IPS DF 6.9 (cell line): Measurements from ENCODE around the gene APOO.

Experiments
- DNase-seq: peaks from one replicate; pipeline ENCODE4 v3.0.0-alpha.2; 2013; ENCODE audit warnings: low read depth, low spot score
- H3K27ac ChIP-seq: one replicate; pipeline ENCODE4 v1.5.1; 2013; ENCODE audit warnings: low read length, control low read depth
- H3K27me3 ChIP-seq: 2 replicates; pipeline ENCODE4 v1.6.1; 2013; ENCODE audit warnings: mild to moderate bottlenecking, low read length; ENCODE audit not compliant: control insufficient read depth, insufficient read depth
- H3K36me3 ChIP-seq: 2 replicates; pipeline ENCODE4 v1.6.1; 2013; ENCODE audit warnings: low read length; ENCODE audit not compliant: control insufficient read depth, insufficient read depth
- H3K4me1 ChIP-seq: 2 replicates; pipeline ENCODE4 v1.6.1; 2013; ENCODE audit warnings: low read length; ENCODE audit not compliant: control insufficient read depth, insufficient read depth
- H3K4me3 ChIP-seq: 2 replicates; pipeline ENCODE4 v1.5.1; 2013; ENCODE audit warnings: mild to moderate bottlenecking, low read length
- H3K9me3 ChIP-seq: 2 replicates; pipeline ENCODE4 v1.6.1; 2013; ENCODE audit warnings: low read length, inconsistent platforms; ENCODE audit not compliant: control insufficient read depth, insufficient read depth
- WGBS: extraction: QIAGEN DNeasy Blood & Tissue Kit; methylation state at CpG from one replicate; pipeline ENCODE4 v1.1.7; 2013; ENCODE audit warnings: mixed read lengths, missing lambda C conversion rate; ENCODE audit not compliant: insufficient read length, insufficient coverage; 5-methylcytosine and 5-hydroxymethylcytosine counted together

Gene APOO

GRCh38 chrX:23820235-23820782 is 87.4 kb downstream of the APOO start:
- H3K9me3 ChIP-seq = no peaks in the 10 kb centered on the region
- no peaks in the 10 kb centered on the region for H3K36me3 ChIP-seq
- no peaks in the 10 kb centered on the region for H3K27me3 ChIP-seq
- no CpG with 5 or more reads among the region's 6 CpGs for WGBS
- no peak for DNase-seq
- no peaks in the 10 kb centered on the region for H3K4me1 ChIP-seq
- no peak overlapping the region for H3K27ac ChIP-seq
- no peak overlapping the region for H3K4me3 ChIP-seq

- H3K4me1 ChIP-seq = no peaks in the 10 kb centered on the region
- no peaks in the 10 kb centered on the region for H3K9me3 ChIP-seq
- no peaks in the 10 kb centered on the region for H3K27me3 ChIP-seq
- no peak overlapping the region for H3K27ac ChIP-seq
- H3K4me3 ChIP-seq = no peak overlapping the region
- DNase-seq = no peak
- WGBS = no CpG with 5 or more reads among the region's 10 CpGs
- no peaks in the 10 kb centered on the region for H3K36me3 ChIP-seq
Measured at GRCh38 chrX:23819385-23820234, 88.1 kb downstream of the APOO start.

DNA sequence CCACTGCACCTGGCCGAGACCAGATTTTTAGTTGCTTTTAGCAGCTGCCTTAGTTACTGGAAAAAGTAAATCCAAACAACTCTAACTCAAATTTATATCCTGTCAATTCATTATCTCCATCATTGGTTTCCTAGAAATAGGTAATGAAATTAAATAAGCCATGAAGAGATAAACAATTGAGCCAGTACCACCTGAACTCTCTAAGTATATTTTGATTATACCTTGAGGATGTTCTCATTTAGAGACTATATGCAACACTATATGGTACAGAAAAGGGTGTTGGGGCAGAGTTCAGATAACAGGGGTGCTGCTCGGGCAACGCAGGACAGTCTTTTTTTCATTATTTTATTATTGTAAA is 89.8 kb downstream of the APOO start:
- no peak overlapping the region for H3K4me3 ChIP-seq
- H3K27ac ChIP-seq = no peak overlapping the region
- no peaks in the 10 kb centered on the region for H3K4me1 ChIP-seq
- H3K9me3 ChIP-seq = no peaks in the 10 kb centered on the region
- no peaks in the 10 kb centered on the region for H3K27me3 ChIP-seq
- H3K36me3 ChIP-seq = no peaks in the 10 kb centered on the region
- no CpG with 5 or more reads among the region's 3 CpGs for WGBS
- DNase-seq = no peak

DNA sequence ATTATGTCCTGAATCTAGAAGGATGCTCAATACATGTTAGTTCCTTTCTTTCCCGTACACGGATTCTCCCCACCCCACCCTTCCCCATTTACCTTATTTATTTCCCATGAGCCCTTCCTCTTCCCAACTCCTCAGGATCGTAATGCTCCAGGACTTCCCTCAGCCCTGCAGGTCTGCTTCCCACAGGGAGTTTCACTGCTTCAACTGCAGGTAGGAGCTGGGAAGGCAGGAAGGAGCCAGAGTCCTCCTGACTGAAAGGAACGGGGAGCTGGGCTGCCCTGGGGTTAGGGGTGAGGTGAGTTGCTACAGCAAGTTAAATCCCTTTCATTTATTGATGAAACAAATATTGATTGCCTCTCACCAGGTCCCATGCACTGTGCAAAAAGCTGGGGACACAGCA is 91.6 kb downstream of the APOO start:
- no peaks in the 10 kb centered on the region for H3K27me3 ChIP-seq
- H3K27ac ChIP-seq = no peak overlapping the region
- no peaks in the 10 kb centered on the region for H3K4me1 ChIP-seq
- no CpG with 5 or more reads among the region's 4 CpGs for WGBS
- H3K9me3 ChIP-seq = no peaks in the 10 kb centered on the region
- H3K36me3 ChIP-seq = no peaks in the 10 kb centered on the region
- no peak overlapping the region for H3K4me3 ChIP-seq
- no peak for DNase-seq

DNA sequence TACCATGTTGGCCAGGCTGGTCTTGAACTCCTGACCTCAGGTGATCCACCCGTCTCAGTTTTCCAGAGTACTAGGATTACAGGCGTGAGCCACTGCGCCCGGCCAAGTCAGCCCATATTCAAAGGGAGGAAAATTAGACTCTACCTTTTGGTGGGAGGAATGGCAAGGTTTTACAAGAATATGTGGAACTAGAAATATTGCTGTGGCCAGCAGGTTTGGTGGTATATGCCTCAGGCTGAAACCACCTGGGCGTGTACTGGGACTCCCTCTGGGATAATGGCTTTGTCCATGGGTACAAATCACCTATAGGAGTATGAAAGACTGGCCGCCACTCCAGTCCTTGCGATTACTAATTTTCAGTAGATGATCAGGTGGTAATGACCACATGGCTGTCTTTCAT is 92.4 kb downstream of the APOO start:
- H3K27me3 ChIP-seq = no peaks in the 10 kb centered on the region
- DNase-seq = no peak
- WGBS = no CpG with 5 or more reads among the region's 7 CpGs
- H3K27ac ChIP-seq = no peak overlapping the region
- no peaks in the 10 kb centered on the region for H3K9me3 ChIP-seq
- H3K36me3 ChIP-seq = no peaks in the 10 kb centered on the region
- no peaks in the 10 kb centered on the region for H3K4me1 ChIP-seq
- H3K4me3 ChIP-seq = no peak overlapping the region

GRCh38 chrX:23813808-23814207 is 93.9 kb downstream of the APOO start:
- WGBS = no CpG with 5 or more reads among the region's 1 CpG
- Histone ChIP-seq H3K36me3 (no peaks in the 10 kb centered on the region), H3K27ac (no peak overlapping the region), H3K27me3 (no peaks in the 10 kb centered on the region), H3K4me3 (no peak overlapping the region), H3K9me3 (no peaks in the 10 kb centered on the region), H3K4me1 (no peaks in the 10 kb centered on the region)
- no peak for DNase-seq

DNA sequence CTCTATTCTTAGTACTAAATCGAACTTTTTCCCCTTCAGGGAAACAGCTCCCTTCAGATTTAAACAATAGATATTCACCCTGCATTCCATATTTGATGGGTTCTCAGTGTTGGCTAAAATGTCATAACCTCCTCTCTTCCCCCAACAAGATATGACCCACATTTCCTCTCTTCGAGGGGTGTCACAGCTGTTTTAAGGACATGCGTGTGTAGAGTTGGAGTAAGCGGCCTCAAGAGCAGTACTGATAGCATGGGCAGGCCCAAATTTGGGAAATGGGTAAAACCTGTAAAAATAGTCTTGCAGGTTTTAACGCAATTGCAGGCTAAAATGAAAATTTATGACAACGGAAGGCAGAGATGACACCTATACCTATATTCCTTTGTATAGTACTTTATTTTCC is 96.1 kb downstream of the APOO start:
- Histone ChIP-seq H3K9me3 (no peaks in the 10 kb centered on the region), H3K4me1 (no peaks in the 10 kb centered on the region), H3K4me3 (no peak overlapping the region), H3K36me3 (no peaks in the 10 kb centered on the region), H3K27me3 (no peaks in the 10 kb centered on the region), H3K27ac (no peak overlapping the region)
- no CpG with 5 or more reads among the region's 6 CpGs for WGBS
- no peak for DNase-seq

- H3K36me3 ChIP-seq = no peaks in the 10 kb centered on the region
- no CpG with 5 or more reads among the region's 10 CpGs for WGBS
- no peak for DNase-seq
Measured at GRCh38 chrX:23811108-23811651, 96.6 kb downstream of the APOO start.

DNA sequence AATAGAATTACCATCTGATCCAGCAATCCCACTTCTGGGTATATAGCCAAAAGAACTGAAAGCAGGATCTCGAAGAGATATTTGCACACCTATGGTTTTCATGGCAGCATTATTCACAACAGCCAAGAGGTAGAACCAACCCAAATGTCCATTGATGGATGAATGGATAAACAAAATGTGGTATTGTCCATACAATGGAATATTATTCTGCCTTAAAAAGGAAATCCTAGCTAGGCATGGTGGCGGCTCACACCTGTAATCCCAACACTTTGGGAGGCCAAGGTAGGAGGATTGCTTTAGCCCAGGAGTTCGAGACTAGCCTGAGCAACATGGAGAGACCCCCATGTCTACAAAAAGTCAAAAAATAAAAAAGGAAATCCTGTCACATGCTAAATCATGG is 97.5 kb downstream of the APOO start:
- Histone ChIP-seq H3K36me3 (no peaks in the 10 kb centered on the region), H3K27ac (no peak overlapping the region), H3K4me1 (no peaks in the 10 kb centered on the region), H3K9me3 (no peaks in the 10 kb centered on the region), H3K27me3 (no peaks in the 10 kb centered on the region), H3K4me3 (no peak overlapping the region)
- WGBS = no CpG with 5 or more reads among the region's 3 CpGs
- DNase-seq = no peak

More at GRCh38 chrX:23811108-23811651, 96.6 kb downstream of the APOO start:
- H3K27ac ChIP-seq = no peak overlapping the region
- no peaks in the 10 kb centered on the region for H3K27me3 ChIP-seq
- H3K4me1 ChIP-seq = no peaks in the 10 kb centered on the region
- no peaks in the 10 kb centered on the region for H3K9me3 ChIP-seq
- H3K4me3 ChIP-seq = no peak overlapping the region

GRCh38 chrX:23805389-23805788 is 102.3 kb downstream of the APOO start:
- no peaks in the 10 kb centered on the region for H3K27me3 ChIP-seq
- no peak overlapping the region for H3K27ac ChIP-seq
- DNase-seq = no peak
- no peaks in the 10 kb centered on the region for H3K36me3 ChIP-seq
- no peak overlapping the region for H3K4me3 ChIP-seq
- no peaks in the 10 kb centered on the region for H3K4me1 ChIP-seq
- H3K9me3 ChIP-seq = no peaks in the 10 kb centered on the region
- WGBS = no CpG with 5 or more reads among the region's 9 CpGs

DNA sequence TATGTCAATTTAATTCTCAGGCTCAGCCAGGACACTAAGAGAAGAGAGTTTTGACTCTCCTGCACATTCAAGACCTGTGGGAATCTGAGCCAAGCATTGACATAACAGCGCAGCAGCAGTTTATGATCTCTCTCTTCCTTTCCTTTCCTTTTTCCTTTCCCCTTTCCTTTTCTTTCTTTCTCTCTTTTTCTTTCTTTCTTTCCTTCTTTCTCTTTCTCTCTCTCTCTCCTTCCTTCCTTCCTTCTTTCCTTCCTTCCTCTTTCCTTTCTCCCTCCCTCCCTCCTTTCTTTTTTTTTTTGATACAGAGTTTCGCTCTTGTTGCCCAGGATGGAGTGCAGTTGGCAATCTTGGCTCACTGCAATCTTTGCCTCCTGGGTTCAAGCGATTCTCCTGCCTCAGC is 103.2 kb downstream of the APOO start:
- Histone ChIP-seq H3K4me3 (no peak overlapping the region), H3K27ac (no peak overlapping the region), H3K4me1 (no peaks in the 10 kb centered on the region), H3K36me3 (no peaks in the 10 kb centered on the region), H3K9me3 (no peaks in the 10 kb centered on the region), H3K27me3 (no peaks in the 10 kb centered on the region)
- DNase-seq = no peak
- WGBS = no CpG with 5 or more reads among the region's 3 CpGs
